Breast epithelium (tissue), 3 donors: Measurements from ENCODE around the gene RASAL1.

ENCODE experiments used
- CTCF ChIP-seq, 3 donors: fragments of 450-650 bp; IDR thresholded peaks; one replicate each; pipeline ENCODE4 v1.5.1; 2016 to 2017; ENCODE audit warnings: antibody characterized with exemption in 3 of 3, mild to moderate bottlenecking in 3 of 3, moderate library complexity in 3 of 3
- POLR2A ChIP-seq: fragments of 450-650 bp; IDR thresholded peaks from one replicate; pipeline ENCODE4 v1.6.1; 2016; ENCODE audit warnings: antibody characterized with exemption, mild to moderate bottlenecking, moderate library complexity
- POLR2AphosphoS5 ChIP-seq, 3 donors: sonication (generic); formaldehyde crosslinking; IDR thresholded peaks; one replicate each; pipeline ENCODE4 v1.6.1; 2017; ENCODE audit warnings: antibody characterized with exemption in 3 of 3

GRCh38 chr12:113088971-113089756 is 46.4 kb downstream of the RASAL1 start:
- TF ChIP-seq POLR2A (no peak), CTCF (IDR thresholded peaks at IDR 0.05) (no peak), POLR2AphosphoS5 (IDR thresholded peaks at IDR 0.05) (no peak)
